Renal cortical epithelial cell (primary cell): Measurements from ENCODE around the gene SLC4A9. TPM values are rescaled to one million over a fixed set of nuclear protein-coding genes. Genes with fewer than 3 reads are reported as not detected.

Experiments used
- DNase-seq: peaks from one replicate; pipeline ENCODE4 v3.0.0-alpha.2; 2011; ENCODE audit warnings: low read depth
- total RNA-seq: library from RNA; depleted of rRNA; stranded (reverse); fragments of >200 nt; gene quantifications from 2 replicates; pipeline ENCODE4 v1.2.3, GENCODE V29; 2014

SLC4A9 gene
- total RNA-seq, 1 donor from 2014 or later: not detected

DNA sequence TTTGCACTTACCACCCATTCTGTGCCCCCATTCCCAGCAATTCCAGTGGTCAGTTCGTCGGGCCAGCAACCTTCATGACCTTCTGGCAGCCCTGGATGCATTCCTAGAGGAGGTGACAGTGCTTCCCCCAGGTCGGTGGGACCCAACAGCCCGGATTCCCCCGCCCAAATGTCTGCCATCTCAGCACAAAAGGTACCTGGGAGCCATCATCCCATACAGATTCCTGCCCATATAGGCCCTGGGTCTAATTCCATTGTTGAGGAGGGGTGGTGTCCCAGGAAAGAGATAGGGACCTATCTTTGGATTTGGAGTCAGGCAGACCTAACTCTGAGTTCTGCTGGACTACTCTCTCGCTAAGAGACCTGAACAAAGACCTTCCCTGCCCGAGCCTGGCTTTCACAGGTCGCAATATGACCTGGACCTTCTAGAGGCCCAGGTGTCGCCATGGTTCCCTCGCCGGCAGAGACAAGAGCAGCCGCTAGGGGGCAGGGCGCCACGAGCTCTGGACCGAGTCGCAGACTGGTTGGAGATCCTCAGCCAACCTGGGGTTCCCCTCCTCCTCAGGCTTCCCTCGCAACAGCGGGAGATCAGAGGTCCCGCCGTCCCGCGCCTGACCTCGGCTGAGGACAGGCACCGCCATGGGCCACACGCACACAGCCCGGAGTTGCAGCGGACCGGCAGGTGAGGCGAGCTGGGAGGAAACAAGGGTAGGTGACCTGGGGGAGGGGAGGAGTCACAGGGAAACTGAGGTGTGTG lies 3.1 kb downstream of the SLC4A9 start:
- DNase-seq: no peak

DNA sequence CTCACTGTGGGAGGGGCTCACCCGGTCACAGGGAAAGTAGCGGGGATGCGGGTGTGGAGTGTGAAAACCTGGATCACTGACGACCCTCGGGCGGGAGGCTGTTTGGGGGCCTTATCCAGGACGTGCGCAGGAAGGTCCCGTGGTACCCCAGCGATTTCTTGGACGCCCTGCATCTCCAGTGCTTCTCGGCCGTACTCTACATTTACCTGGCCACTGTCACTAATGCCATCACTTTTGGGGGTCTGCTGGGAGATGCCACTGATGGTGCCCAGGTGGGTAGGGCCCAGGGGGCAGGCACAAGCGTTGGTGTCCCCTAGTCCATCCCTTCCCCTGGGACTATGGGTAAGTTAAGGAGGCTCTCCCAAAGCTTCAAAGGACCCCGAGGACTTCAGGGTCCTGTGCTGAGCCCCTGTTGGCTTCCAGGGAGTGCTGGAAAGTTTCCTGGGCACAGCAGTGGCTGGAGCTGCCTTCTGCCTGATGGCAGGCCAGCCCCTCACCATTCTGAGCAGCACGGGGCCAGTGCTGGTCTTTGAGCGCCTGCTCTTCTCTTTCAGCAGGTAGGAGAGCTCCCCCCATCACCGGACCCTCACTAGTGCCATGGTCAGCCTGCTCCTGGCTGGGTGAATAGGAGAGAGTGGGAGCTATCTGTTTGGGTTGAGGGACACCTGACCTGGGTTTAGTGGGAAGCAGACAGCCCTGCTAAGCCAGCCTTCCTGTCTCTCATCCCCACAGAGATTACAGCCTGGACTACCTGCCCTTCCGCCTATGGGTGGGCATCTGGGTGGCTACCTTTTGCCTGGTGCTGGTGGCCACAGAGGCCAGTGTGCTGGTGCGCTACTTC lies 3.9 kb downstream of the SLC4A9 start:
- no peak for DNase-seq

DNA sequence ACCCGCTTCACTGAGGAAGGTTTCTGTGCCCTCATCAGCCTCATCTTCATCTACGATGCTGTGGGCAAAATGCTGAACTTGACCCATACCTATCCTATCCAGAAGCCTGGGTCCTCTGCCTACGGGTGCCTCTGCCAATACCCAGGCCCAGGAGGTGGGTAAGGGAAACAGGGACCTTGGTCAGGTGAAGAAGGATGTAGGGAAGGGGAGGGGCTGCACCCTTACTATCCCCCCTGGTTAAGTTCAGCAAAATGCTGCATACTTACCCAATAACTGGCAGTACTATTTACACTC lies 4.4 kb downstream of the SLC4A9 start:
- DNase-seq: no peak

DNA sequence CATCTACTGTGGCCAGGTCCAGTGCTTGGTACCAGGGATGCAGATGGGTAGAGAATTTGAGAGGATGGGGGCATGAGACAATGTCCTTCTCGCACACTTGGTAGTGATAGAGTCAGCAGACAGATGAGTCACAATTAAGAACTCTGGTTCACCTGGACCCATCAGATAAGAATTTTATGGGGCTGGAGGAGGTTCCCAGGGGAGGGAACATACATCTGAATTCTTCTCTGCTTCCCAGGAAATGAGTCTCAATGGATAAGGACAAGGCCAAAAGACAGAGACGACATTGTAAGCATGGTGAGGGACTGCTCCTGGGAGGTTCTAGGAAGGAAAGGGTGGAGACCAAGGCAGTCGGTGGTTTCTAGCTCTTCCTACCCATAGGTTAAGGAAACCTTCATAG lies 5.3 kb downstream of the SLC4A9 start:
- no peak for DNase-seq

DNA sequence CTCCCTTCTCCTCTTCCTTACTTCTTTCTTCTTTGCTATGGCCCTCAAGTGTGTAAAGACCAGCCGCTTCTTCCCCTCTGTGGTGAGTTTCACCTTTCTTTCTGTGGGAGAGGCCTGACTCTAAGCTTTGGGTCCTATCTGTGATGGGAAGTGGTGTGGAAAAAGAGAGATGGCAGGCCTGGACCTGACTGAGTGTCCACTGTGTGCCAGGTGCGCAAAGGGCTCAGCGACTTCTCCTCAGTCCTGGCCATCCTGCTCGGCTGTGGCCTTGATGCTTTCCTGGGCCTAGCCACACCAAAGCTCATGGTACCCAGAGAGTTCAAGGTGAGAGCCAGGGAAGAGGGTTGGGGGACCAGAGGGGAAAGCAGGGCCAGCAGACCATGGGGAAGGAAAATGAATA lies 5.9 kb downstream of the SLC4A9 start:
- DNase-seq: no peak

DNA sequence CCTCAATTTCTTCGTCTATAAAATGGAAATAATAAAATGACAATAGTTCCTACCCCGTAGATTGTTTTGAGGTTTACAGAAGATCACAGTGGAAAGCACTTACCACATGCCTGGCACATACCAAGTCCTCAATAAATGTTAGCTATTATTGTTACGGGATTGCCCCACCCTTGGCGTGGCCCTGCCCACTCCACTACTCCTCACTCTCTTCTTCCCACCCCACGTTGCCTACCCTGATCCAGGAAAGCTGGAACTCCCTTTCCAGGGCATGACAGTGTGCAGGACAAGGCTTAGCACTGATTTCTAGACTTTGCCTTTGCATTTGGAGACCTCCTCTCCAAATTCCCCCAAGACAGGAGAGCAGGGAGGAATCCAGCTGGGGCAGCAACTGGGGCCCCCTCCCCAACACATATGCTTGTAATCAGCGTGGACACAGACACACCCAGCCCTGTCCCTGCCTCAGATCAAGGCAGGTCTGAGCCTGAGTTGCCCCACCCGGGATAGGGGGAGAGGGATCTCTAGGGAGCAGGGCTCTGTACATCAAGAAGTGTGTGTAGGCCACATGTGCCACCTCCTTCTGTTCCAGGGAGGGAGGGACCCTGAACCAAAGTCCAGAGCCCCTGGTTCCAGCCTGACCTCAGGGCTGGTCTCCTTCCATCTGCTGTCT lies 6.7 kb downstream of the SLC4A9 start:
- no peak for DNase-seq

DNA sequence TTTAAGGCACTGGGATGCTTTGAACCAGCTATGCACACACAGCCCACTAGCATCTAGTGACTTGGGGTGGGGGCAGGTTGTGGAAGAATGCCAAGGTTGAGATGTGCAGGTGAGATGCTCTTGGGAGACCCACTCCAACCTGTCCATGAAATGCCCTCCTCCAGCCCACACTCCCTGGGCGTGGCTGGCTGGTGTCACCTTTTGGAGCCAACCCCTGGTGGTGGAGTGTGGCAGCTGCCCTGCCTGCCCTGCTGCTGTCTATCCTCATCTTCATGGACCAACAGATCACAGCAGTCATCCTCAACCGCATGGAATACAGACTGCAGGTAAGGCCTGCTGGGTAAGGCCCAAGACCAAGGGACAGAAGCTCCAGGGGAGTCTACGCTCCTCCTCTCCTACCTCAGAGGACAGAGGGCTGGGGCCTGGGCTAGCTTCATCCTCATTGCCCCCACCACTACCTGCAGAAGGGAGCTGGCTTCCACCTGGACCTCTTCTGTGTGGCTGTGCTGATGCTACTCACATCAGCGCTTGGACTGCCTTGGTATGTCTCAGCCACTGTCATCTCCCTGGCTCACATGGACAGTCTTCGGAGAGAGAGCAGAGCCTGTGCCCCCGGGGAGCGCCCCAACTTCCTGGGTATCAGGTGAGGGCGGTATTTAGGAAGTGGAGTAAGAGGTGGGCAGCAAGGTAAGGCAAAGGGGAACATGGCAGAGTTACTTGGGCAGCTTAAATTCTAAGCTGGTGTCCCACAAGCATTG lies 7.4 kb downstream of the SLC4A9 start:
- DNase-seq: no peak

DNA sequence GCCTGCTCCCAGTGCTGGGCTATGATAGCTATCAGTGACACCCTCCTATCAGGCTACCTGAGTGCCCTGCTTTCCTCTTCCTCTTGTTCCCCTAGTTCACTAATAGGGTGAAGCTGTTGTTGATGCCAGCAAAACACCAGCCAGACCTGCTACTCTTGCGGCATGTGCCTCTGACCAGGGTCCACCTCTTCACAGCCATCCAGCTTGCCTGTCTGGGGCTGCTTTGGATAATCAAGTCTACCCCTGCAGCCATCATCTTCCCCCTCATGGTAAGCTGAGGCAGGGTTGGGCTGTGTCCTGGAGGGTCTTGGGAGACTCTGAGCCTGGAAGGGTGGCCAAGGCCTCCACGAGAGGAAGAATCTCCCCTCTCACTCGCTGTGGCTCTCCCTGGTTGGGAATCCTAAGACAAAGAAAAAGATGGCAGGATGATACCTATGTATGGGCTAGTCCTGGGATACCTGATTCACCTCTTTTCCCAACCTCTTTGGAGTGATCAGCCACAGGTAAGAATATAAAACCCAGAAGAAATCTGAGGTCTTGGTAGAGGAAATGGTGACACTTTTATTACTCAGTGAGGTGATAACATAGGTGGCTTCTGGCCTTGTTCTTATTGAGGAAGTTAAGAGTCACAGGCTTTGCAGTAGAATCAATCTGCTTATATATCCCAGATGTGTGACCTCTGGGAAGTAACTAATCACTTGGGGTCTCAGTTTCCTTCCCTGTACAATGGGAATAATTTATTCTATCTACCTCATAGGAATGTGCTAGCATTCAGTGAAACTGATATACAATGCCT lies 11.6 kb downstream of the SLC4A9 start:
- DNase-seq: no peak

DNA sequence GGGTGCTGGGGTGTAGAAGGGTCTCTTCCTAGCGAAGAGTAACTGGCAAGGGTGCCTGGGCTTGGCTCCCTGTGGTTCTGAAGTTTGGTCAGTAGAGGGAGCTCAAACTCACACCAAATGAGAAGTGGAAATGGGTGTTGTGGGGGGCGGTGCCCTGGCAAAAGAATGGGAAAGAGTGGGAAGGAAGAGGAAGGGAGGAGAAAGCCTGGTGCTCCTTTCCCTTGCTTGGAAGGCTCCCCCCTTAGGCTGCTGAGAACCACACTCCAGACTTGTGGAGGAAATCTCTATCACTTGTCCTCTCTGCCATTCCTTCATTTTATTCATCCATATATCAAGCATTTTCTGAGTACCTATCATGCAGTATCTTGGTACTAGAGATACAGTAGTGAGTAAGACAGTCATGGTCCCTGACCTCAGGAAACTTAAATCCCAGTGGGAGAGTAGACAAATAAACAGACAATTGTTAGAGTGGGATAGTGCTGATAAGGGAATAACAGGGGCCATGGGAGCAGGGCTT lies 13.0 kb downstream of the SLC4A9 start:
- DNase-seq: peak; percentile 65

DNA sequence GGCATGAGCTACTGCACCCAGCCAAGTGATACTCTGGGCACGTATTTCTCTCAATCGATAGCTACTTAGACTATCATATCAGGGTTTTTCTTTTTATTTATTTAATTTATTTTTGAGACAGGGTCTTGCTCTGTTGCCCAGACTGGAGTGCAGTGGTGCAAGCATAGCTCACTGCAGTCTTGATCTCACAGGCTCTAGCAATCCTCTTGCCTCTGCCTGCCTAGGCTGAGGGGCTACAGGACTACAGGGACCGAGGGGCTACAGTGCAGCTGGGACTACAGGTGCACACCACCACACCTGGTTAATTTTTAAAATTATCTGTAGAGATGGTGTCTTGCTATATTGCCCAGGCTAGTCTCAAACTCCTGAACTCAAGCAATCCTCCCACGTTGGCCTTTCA lies 21.4 kb downstream of the SLC4A9 start:
- DNase-seq: no peak

DNA sequence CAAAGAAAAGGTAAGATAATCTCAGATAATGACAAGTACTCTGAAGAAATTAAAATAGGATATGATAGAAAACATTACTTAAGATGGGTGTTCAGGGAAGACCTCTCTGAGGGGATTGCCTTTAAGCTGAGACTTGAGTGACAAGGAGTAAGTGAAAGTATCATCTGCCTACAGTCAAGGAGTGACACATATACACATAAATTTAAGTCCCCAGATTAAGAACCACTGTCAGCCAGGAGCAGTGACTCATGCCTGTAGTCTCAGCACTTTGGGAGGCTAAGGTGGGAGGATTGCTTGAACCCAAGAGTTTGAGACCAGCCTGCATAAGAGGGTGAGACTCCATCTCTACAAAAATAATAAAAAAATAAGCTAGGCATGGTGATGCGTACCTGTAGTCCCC lies 22.0 kb downstream of the SLC4A9 start:
- DNase-seq: no peak

DNA sequence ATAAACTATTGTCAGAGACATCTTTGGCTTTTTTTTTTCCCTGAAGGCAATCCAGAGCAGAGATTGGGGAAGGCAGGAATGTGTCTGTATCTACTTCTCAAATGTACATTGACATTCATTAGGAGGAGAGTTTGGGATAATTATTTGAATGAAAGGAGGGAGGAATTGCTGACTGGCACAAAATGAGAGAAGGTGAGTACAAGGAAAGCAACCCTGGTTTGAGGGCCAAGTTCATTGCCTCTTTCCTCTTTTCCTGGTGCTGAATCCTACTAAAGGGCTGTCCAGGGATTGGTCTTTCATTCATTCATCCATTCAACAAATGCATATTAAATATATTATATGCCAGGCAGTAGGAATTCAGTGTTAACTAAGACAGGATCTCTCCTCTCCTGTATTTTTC lies 22.9 kb downstream of the SLC4A9 start:
- DNase-seq: no peak

DNA sequence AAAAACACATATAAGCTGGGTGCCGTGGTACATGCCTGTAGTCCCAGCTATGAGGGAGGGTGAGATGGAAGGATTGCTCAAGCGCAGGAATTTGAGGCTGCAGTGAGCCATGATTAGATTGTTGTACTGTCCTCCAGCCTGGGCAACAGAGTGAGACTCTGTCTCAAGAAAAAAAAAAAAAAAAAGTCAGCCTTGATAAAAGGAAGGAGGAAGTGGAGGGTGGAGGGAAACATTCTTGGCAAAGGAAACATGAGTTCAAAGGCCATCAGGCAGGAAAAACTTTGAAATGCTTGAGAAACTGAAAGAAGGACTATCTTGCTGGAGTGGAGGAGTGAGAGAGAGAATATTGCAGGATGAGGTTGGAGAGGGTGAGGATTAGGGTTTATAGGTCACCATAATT lies 23.3 kb downstream of the SLC4A9 start:
- peak; percentile 33 for DNase-seq

DNA sequence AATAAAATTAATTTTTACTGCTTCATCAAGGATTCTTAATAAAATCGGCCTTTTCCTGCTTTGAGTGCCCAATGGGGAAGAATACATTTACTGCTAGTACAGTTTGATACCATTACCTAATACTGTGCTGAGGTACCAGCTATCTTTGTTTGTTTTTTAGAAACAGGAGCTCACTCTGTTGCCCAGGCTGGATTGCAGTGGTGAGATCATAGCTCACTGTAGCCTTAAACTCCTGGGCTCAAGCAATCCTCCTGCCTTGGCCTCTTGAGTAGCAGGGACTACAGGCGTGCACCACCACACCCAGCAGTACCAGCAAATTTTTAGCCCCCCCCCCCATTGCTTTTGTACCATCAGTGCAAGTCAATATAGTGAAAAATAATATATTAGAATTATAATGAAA lies 28.1 kb downstream of the SLC4A9 start:
- DNase-seq: no peak

DNA sequence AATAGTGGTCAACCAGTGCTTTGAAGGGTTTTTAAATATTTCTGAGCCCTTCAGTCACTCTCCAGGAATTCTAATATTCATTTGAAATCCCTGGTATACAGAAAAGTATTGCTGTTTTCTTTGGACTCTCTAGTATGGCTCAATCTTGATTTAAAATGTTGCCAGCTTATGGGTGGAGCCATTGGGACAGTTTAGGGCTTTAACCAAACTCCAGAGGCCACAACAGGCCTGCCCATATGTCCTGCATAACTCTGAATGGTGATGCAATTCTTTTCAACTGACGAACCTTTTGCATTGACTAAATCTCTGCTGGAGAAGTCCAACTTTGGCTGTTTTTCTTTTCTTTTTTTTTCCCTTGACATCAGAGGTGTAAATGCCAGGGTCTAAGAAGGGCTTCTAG lies 31.3 kb downstream of the SLC4A9 start:
- DNase-seq: no peak

DNA sequence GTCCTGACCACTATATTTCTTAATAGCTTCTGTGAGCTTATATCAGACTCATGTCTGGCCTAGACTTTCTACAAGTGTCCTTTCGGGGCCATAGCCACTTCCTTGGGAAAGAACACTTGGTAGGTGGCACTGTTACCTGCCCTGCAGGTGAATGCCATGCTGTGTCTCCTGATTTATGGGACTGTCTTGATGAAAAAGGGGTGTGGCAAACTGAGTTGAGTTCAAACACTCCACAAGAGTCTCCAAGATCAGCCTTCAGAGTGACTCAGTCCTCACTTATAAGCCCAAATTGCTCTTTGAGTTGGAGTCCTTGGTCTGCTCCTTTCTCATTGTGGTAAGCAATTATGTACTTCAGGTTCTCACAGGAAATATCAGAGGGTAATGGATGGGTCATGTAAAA lies 31.7 kb downstream of the SLC4A9 start:
- DNase-seq: no peak

DNA sequence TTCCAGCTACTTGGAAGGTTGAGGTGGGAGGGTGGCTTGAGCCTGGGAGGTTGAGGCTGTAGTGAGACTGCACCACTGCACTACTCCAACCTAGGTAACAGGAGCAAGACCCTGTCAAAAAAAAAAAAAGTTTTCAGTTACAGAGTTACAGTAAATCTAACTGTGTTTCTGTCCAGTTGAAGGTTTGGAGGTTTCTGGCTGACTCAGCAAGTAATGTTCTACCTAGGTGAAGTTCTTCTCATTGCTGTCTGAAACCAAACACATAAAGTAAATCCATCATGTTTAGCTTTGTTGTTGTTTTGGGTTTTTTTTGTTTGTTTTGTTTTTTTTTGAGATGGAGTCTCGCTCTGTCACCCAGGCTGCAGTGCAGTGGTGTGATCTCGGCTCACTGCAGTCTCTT lies 33.7 kb downstream of the SLC4A9 start:
- DNase-seq: no peak

DNA sequence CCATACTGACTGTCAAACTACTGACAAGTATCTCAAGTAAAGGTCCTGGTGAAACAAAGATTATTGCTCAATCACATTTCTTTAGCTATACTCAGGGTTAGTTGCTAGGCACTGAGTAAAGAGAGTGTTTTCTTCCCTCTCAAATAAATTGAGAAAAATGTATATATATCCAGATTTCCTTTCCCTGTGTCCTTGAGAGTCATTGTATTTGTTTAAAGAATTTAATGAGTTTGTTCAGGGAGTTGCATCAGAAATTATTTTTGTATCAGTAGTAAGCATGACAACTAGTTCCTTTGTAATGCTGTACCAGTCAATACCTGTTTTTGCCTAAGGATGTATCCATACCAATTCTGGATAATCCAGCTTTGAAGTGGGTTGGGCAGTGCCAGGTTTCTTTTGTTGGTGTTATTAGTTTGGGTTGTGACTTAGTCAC lies 38.4 kb downstream of the SLC4A9 start:
- peak; percentile 50 for DNase-seq

DNA sequence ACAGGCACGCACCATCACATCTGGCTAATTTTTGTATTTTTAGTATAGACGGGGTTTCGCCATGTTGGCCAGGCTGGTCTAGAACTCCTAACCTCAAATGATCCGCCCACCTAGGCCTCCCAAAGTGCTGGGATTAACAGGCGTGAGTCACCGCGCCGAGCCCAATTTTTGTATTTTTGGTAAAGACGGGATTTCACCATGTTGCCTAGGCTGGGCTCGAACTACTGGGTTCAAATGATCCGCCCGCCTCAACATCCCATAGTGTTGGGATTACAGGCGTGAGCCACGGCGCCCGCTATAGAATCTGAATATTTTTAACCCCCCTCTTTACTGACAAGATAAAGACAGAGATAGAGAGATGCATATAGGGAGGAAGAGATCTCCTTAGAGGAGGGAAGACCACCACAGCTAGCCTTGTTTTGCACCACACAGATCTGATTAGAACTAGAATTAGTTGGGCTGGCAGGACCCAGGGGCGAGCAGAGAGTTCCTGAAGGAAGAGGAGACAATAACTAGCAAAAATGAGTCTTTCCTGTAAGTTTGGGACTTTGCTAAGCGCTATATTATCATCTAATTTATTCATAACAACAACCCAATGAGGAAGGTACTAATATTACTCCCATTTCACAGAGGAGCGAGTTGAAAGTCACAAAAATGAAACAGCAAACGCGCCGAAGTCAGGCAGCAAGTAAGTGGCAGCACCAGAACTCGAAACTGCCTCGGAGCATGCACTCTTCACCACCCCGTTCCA lies 40.2 kb downstream of the SLC4A9 start:
- DNase-seq: no peak

DNA sequence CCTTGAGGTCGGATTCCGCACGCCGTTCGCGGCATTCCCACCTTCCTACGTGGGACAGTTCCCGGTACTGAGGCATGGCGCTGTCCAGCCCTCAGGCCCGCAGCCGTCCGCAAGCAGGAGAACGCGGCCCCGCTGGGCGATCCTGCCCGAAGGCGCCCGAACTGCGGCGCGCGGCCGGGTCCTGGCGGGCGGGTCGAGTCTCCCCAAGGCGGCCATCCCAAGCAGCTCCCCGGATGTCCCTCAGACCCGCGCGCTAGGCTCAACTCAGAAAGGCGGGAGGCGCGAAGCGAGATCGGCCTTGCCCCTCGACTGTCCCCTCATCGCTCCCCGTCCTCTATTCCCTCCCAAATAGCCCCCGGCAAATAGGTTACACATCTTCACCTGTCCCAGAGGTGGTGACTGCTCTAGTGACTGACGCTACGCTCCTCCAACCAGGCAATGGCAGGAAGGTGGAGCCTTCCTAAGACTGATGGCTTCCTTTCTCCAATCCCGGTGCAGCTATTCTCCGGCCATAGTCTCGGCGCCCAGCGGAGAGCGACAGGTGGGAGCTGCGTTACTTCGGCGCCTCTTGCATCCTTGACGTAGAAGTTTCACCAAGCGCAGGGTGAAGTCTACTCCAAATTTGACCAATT lies 40.9 kb downstream of the SLC4A9 start:
- peak; percentile 96 for DNase-seq
